H1 (cell line): ENCODE results near the gene SLC4A8. TPM values are rescaled to one million over a fixed set of nuclear protein-coding genes. Genes with fewer than 3 reads are reported as not detected.

Experiments
- CTCF ChIA-PET: fragments of 300-600 bp; sonication (Branson Sonifier 250); formaldehyde crosslinking; loops from one replicate; lab custom pipeline; 2021; ENCODE audit not compliant: partially characterized antibody; lab: Charles Lee
- POLR2A ChIA-PET: fragments of 300-600 bp; sonication (Branson Sonifier 250); formaldehyde crosslinking; loops from one replicate; lab custom pipeline; 2021; ENCODE audit warnings: inconsistent platforms; ENCODE audit not compliant: partially characterized antibody; lab: Charles Lee
- DNase-seq, 2 experiments: peaks; one replicate each; pipeline versions ENCODE4 v3.0.0 to v3.0.0-alpha.2; 2010 to 2022; ENCODE audit warnings: low spot score in 2 of 2, low read depth in 1 of 2, mixed read lengths in 1 of 2
- FAIRE-seq: peaks from 2 replicates; lab custom pipeline; 2011; peaks lifted over from hg19 to GRCh38; lab: Jason Lieb, UNC
- H2AFZ ChIP-seq: 2 replicates; pipeline ENCODE4 v1.8.1; 2012; ENCODE audit warnings: low read length, inconsistent platforms
- H2AK5ac ChIP-seq: 2 replicates; pipeline ENCODE4 v1.6.1; 2013; ENCODE audit warnings: low read depth, low read length
- H2BK120ac ChIP-seq: replicated peaks from 2 replicates; pipeline ENCODE3; 2013; ENCODE audit warnings: low read depth, low read length, inconsistent platforms
- H2BK12ac ChIP-seq: 2 replicates; pipeline ENCODE4 v1.6.1; 2013; ENCODE audit warnings: low read depth, low read length
- H2BK15ac ChIP-seq: 2 replicates; pipeline ENCODE4 v1.6.1; 2013; ENCODE audit warnings: low read length
- H2BK20ac ChIP-seq: 2 replicates; pipeline ENCODE4 v1.6.1; 2013; ENCODE audit warnings: low read length
- H2BK5ac ChIP-seq: 2 replicates; pipeline ENCODE4 v1.6.1; 2013; ENCODE audit warnings: low read depth, low read length
- H3K14ac ChIP-seq: 2 replicates; pipeline ENCODE4 v1.6.1; 2013; ENCODE audit warnings: inconsistent platforms; ENCODE audit not compliant: insufficient read length
- H3K18ac ChIP-seq: 2 replicates; pipeline ENCODE4 v1.6.1; 2013; ENCODE audit warnings: low read length; ENCODE audit errors: extremely low read depth
- H3K23ac ChIP-seq: 2 replicates; pipeline ENCODE4 v1.6.1; 2013; ENCODE audit warnings: inconsistent platforms; ENCODE audit not compliant: insufficient read length
- H3K23me2 ChIP-seq: 2 replicates; pipeline ENCODE4 v1.6.1; 2013; ENCODE audit warnings: low read depth, low read length
- H3K27ac ChIP-seq: 2 replicates; pipeline ENCODE4 v1.6.1; 2011; ENCODE audit warnings: low read depth, low read length, inconsistent platforms
- H3K27me3 ChIP-seq, 4 experiments: replicated peaks in 1 of 4; 1 replicate in 1 of 4; 2 replicates in 3 of 4; pipeline versions ENCODE4 v1.6.1 to v1.8.1; 2011 to 2013; ENCODE audit warnings: low read length in 3 of 4, mild to moderate bottlenecking in 3 of 4, inconsistent platforms in 2 of 4, mixed read lengths in 2 of 4, moderate library complexity in 1 of 4; ENCODE audit not compliant: control insufficient read depth in 3 of 4, insufficient read depth in 3 of 4; ENCODE audit errors: extremely low read depth in 1 of 4
- H3K36me3 ChIP-seq, 4 experiments: 2 replicates each; pipeline versions ENCODE4 v1.6.1 to v1.8.1; 2011 to 2013; ENCODE audit warnings: mild to moderate bottlenecking in 4 of 4, low read length in 3 of 4, moderate library complexity in 2 of 4, control low read depth in 1 of 4, inconsistent platforms in 1 of 4; ENCODE audit not compliant: insufficient read depth in 4 of 4, control insufficient read depth in 2 of 4
- H3K4ac ChIP-seq: replicated peaks from 2 replicates; pipeline ENCODE3; 2013; ENCODE audit warnings: low read length, low read depth, mixed read lengths, inconsistent platforms; ENCODE audit not compliant: insufficient read length
- H3K4me1 ChIP-seq, 4 experiments: replicated peaks in 1 of 4; 1 replicate in 1 of 4; 2 replicates in 3 of 4; pipeline versions ENCODE4 v1.6.1 to v1.8.1; 2011 to 2013; ENCODE audit warnings: low read length in 3 of 4, inconsistent platforms in 2 of 4, mixed read lengths in 1 of 4; ENCODE audit not compliant: insufficient read depth in 4 of 4, control insufficient read depth in 3 of 4
- H3K4me2 ChIP-seq, 2 experiments: 2 replicates each; pipeline versions ENCODE4 v1.6.1 to v1.8.1; 2011 to 2013; ENCODE audit warnings: low read depth in 2 of 2, low read length in 2 of 2, control low read depth in 1 of 2, inconsistent platforms in 1 of 2, mild to moderate bottlenecking in 1 of 2; ENCODE audit not compliant: insufficient read depth in 1 of 2
- H3K4me3 ChIP-seq, 4 experiments: fragments of 200-600, 300-600 bp in 1 of 4; sonication (generic), shearing (Covaris generic), sonication (Bioruptor Twin) in 1 of 4; 2 replicates each; pipeline versions ENCODE4 v1.5.1 to v1.8.1; 2011 to 2016; ENCODE audit warnings: low read length in 4 of 4, low read depth in 3 of 4, control low read depth in 2 of 4, inconsistent platforms in 2 of 4, mild to moderate bottlenecking in 2 of 4, mixed read lengths in 1 of 4, moderate library complexity in 1 of 4; ENCODE audit not compliant: insufficient read depth in 2 of 4; ENCODE audit errors: extremely low read depth in 1 of 4
- H3K56ac ChIP-seq: replicated peaks from 2 replicates; pipeline ENCODE3; 2013; ENCODE audit warnings: low read depth, mild to moderate bottlenecking, mixed read lengths, low read length, inconsistent platforms; ENCODE audit not compliant: insufficient read length
- H3K79me1 ChIP-seq: 2 replicates; pipeline ENCODE4 v1.6.1; 2013; ENCODE audit warnings: low read depth, low read length, control low read depth
- H3K79me2 ChIP-seq, 2 experiments: 2 replicates each; pipeline versions ENCODE4 v1.6.1 to v1.8.1; 2012 to 2013; ENCODE audit warnings: low read length in 2 of 2, mild to moderate bottlenecking in 2 of 2, inconsistent platforms in 1 of 2; ENCODE audit not compliant: insufficient read depth in 2 of 2, control insufficient read depth in 1 of 2
- H3K9ac ChIP-seq, 4 experiments: replicated peaks in 1 of 4; 1 replicate in 1 of 4; 2 replicates in 3 of 4; pipeline versions ENCODE4 v1.6.1 to v1.8.1; 2011 to 2013; ENCODE audit warnings: low read depth in 3 of 4, low read length in 3 of 4, control low read depth in 2 of 4, mild to moderate bottlenecking in 2 of 4, moderate library complexity in 2 of 4, inconsistent platforms in 1 of 4; ENCODE audit errors: extremely low read depth in 1 of 4
- H3K9me3 ChIP-seq, 2 experiments: 2 replicates each; pipeline versions ENCODE4 v1.6.1 to v1.8.1; 2012 to 2013; ENCODE audit warnings: mild to moderate bottlenecking in 2 of 2, moderate library complexity in 2 of 2, control low read depth in 1 of 2, inconsistent platforms in 1 of 2, low read depth in 1 of 2, low read length in 1 of 2, mixed read lengths in 1 of 2; ENCODE audit not compliant: insufficient read depth in 2 of 2
- H4K20me1 ChIP-seq, 2 experiments: replicated peaks in 1 of 2; 2 replicates each; pipeline versions ENCODE3 to v1.8.1; 2011 to 2013; ENCODE audit warnings: inconsistent platforms in 2 of 2, low read length in 2 of 2, mild to moderate bottlenecking in 1 of 2; ENCODE audit not compliant: insufficient read depth in 2 of 2, control insufficient read depth in 1 of 2
- H4K5ac ChIP-seq: 2 replicates; pipeline ENCODE4 v1.6.1; 2013; ENCODE audit warnings: low read length, low read depth, mixed read lengths, inconsistent platforms; ENCODE audit not compliant: insufficient read length
- H4K8ac ChIP-seq: 2 replicates; pipeline ENCODE4 v1.8.0; 2013; ENCODE audit warnings: mild to moderate bottlenecking, moderate library complexity, low read length, inconsistent platforms; ENCODE audit not compliant: insufficient read depth; ENCODE audit errors: extremely low read depth
- H4K91ac ChIP-seq: replicated peaks from 2 replicates; pipeline ENCODE3; 2013; ENCODE audit warnings: low read length, mixed read lengths, inconsistent platforms; ENCODE audit not compliant: insufficient read length
- KDM5A ChIP-seq: fragments of 200-600 bp; IDR thresholded peaks from 2 replicates; pipeline ENCODE4 v1.7.1; 2012; ENCODE audit warnings: mild to moderate bottlenecking, low read length, inconsistent platforms, mixed read lengths
- SUZ12 ChIP-seq: fragments of 200-600 bp; sonication (generic); IDR thresholded peaks from 2 replicates; pipeline ENCODE4 v1.6.1; 2012; ENCODE audit warnings: mild to moderate bottlenecking, inconsistent platforms, low read length, moderate library complexity, mixed read lengths
- TBP ChIP-seq: IDR thresholded peaks from 2 replicates; pipeline ENCODE4 v1.6.1; 2011; ENCODE audit warnings: low read depth, low read length, improper control_type of control experiment
- WGBS, 2 experiments: shearing (Covaris generic) in 1 of 2; methylation state at CpG; one replicate each; pipeline versions ENCODE4 v1.1.6 to v1.1.7; 2013 to 2015; ENCODE audit warnings: low lambda C conversion rate in 2 of 2, mixed read lengths in 2 of 2, inconsistent platforms in 1 of 2, low coverage in 1 of 2, missing lambda C conversion rate in 1 of 2; ENCODE audit not compliant: insufficient replicate concordance in 2 of 2, insufficient coverage in 1 of 2, insufficient read length in 1 of 2; ENCODE audit errors: extremely low coverage in 1 of 2, missing lambda C conversion rate in 1 of 2; 5-methylcytosine and 5-hydroxymethylcytosine counted together
- polyA plus RNA-seq, 7 experiments: library from polyadenylated mRNA; depleted of rRNA in 3 of 7; stranded (reverse) in 5 of 7; unstranded in 2 of 7; fragments of >200 nt in 5 of 7; fragments of 200-250 nt in 2 of 7; gene quantifications; 1 replicate in 5 of 7; 2 replicates in 1 of 7; 4 replicates in 1 of 7; pipeline versions ENCODE4 v1.2.1 to v1.2.3, GENCODE V29; 2011 to 2013; ENCODE audit warnings: missing spikeins in 2 of 7, mixed read lengths in 2 of 7
- total RNA-seq: library from RNA; stranded (reverse); fragmentation: NEBNext Ultra II Directional; extraction: Animal tissue kit (Norgen Biotek cat#: 25700); gene quantifications from 2 replicates; pipeline ENCODE4 v1.2.1, GENCODE V29; 2021

SLC4A8 gene
- total and polyA plus RNA-seq, 2 of the 8 experiments (the other 6 are each of a cell fraction or from before 2014, with no cell fraction given) = 11.2 to 13.4 TPM

DNA sequence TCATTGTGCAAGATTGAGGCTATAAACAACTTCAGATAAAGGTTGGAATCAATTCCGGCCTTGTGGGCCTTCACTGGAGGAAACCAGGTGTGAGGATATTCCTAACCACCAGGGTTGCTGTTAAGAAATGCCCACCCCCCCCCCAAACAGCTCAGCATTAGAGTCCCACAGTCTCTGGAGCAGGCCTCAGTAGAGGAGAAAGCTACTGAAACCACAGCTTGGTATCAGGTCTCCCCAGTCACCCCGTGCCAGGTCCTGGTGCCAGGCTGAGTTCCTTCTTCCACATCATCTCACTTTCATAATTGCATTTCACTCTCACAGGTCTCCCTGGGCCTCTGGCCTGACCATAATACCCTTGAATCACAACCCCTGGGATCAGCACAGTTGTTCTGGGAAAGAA, 45.9 kb upstream of the SLC4A8 start:
- Histone ChIP-seq H2BK5ac (no peak overlapping the region), H2BK12ac (no peak overlapping the region), H4K91ac (no peak overlapping the region), H2BK20ac (no peak overlapping the region), H3K14ac (no peak overlapping the region), H3K56ac (no peak overlapping the region), H3K4me2 (no peak overlapping the region), H3K4me3 (no peak overlapping the region), H2AFZ (no peak overlapping the region), H2BK15ac (no peak overlapping the region), H3K23me2 (no peaks in the 10 kb centered on the region), H3K23ac (no peak overlapping the region), H3K9me3 (no peaks in the 10 kb centered on the region), H2BK120ac (no peak overlapping the region), H3K18ac (no peak overlapping the region), H3K27ac (no peak overlapping the region), H2AK5ac (no peak overlapping the region), H4K5ac (no peak overlapping the region), H3K79me2 (no peaks in the 10 kb centered on the region), H3K9ac (no peak overlapping the region), H3K79me1 (no peaks in the 10 kb centered on the region), H3K27me3 (no peaks in the 10 kb centered on the region), H3K4ac (no peak overlapping the region), H4K8ac (no peak overlapping the region), H3K4me1 (peaks cover 3 to 14% (median 5%) of the 10 kb centered on the region in 4 experiments), H4K20me1 (no peaks in the 10 kb centered on the region), H3K36me3 (peaks cover 4 to 13% (median 8%) of the 10 kb centered on the region in 4 experiments; a peak in 6 of 8 replicates)
- CTCF ChIA-PET = interaction anchor here (1.4 to 1.7 kb wide), 2 partner anchors 11 to 18 kb away, joined by 3 to 6 read pairs; no protein-coding TSS in a partner anchor
- no peak for FAIRE-seq
- 85% methylated on average over 2 of the region's 2 CpGs; no CpG with 5 or more reads in 1 of the 2 experiments for WGBS, 2 experiments
- POLR2A ChIA-PET = interaction anchor here (0.5 to 1.7 kb wide), 4 partner anchors 10 to 297 kb away, joined by 3 to 7 read pairs (median 5); partner anchors contain the start of gene GALNT6
- TF ChIP-seq SUZ12 = no peak
- no peak for TF ChIP-seq TBP
- TF ChIP-seq KDM5A = no peak
- no peak for DNase-seq
